DND-41 (cell line): ENCODE data around the gene PLA2G2D.

Experiments
- ATAC-seq: fragments of 200-7000 bp; cut with Tn5 transposase; 3 replicates; pipeline ENCODE4 v1.9.1; 2021; ENCODE audit warnings: low read depth; ENCODE audit not compliant: insufficient read depth
- DNase-seq: peaks from one replicate; pipeline ENCODE4 v3.0.0-alpha.2; 2020
- H2AFZ ChIP-seq: 2 replicates; pipeline ENCODE4 v1.6.0; 2012; ENCODE audit warnings: low read depth, low read length
- H3K27ac ChIP-seq: 2 replicates; pipeline ENCODE4 v1.5.1; 2012; ENCODE audit warnings: low read length, inconsistent platforms
- H3K27me3 ChIP-seq: fragments of 200-600 bp; sonication (generic); 2 replicates; pipeline ENCODE4 v1.6.0; 2012; ENCODE audit warnings: low read length, mild to moderate bottlenecking, inconsistent platforms; ENCODE audit not compliant: insufficient read depth, poor library complexity
- H3K36me3 ChIP-seq: 2 replicates; pipeline ENCODE4 v1.5.1; 2012; ENCODE audit warnings: low read length, inconsistent platforms; ENCODE audit not compliant: insufficient read depth
- H3K4me1 ChIP-seq: 2 replicates; pipeline ENCODE4 v1.5.1; 2012; ENCODE audit warnings: mild to moderate bottlenecking, low read length; ENCODE audit not compliant: insufficient read depth
- H3K4me2 ChIP-seq: 2 replicates; pipeline ENCODE4 v1.6.0; 2012; ENCODE audit warnings: mild to moderate bottlenecking, moderate library complexity, low read length, inconsistent platforms; ENCODE audit not compliant: insufficient read depth
- H3K4me3 ChIP-seq, 2 experiments: fragments of 200-600 bp in 1 of 2; shearing (Covaris generic) in 1 of 2; 2 replicates each; pipeline ENCODE4 v1.5.1; 2012 to 2016; ENCODE audit warnings: inconsistent platforms in 2 of 2, low read length in 2 of 2, mild to moderate bottlenecking in 2 of 2, low read depth in 1 of 2, moderate library complexity in 1 of 2
- H3K79me2 ChIP-seq: 2 replicates; pipeline ENCODE4 v1.6.0; 2012; ENCODE audit warnings: low read length, inconsistent platforms; ENCODE audit not compliant: insufficient read depth
- H3K9ac ChIP-seq: 2 replicates; pipeline ENCODE4 v1.6.0; 2012; ENCODE audit warnings: low read depth, mild to moderate bottlenecking, inconsistent platforms, low read length, moderate library complexity
- H3K9me3 ChIP-seq: 2 replicates; pipeline ENCODE4 v1.5.1; 2012; ENCODE audit warnings: low read length, moderate library complexity, mild to moderate bottlenecking, inconsistent platforms; ENCODE audit not compliant: insufficient read depth, severe bottlenecking
- H4K20me1 ChIP-seq: 2 replicates; pipeline ENCODE4 v1.6.0; 2012; ENCODE audit warnings: low read length; ENCODE audit not compliant: insufficient read depth
- CTCF ChIP-seq: IDR thresholded peaks from 2 replicates; pipeline ENCODE4 v1.5.1; 2012; ENCODE audit warnings: borderline replicate concordance, low read length, moderate library complexity, mild to moderate bottlenecking; ENCODE audit not compliant: poor library complexity, severe bottlenecking; ENCODE audit errors: extremely low read depth
- EZH2 ChIP-seq: IDR thresholded peaks from 3 replicates; pipeline ENCODE4 v1.6.1; 2012; ENCODE audit warnings: borderline replicate concordance, low read depth, mild to moderate bottlenecking, moderate library complexity, low read length, inconsistent platforms; ENCODE audit not compliant: severe bottlenecking

Gene PLA2G2D

GRCh38 chr1:20142001-20142710 is 22.8 kb upstream of the PLA2G2D start:
- Histone ChIP-seq H3K4me2 (no peak overlapping the region), H3K4me1 (no peaks in the 10 kb centered on the region), H4K20me1 (peaks cover 3% of the 10 kb centered on the region; the same call in 1 of the 2 replicates), H3K9ac (no peak overlapping the region), H3K27me3 (peaks cover under 1% of the 10 kb centered on the region), H3K4me3 (no peak overlapping the region), H3K36me3 (no peaks in the 10 kb centered on the region), H3K9me3 (no peaks in the 10 kb centered on the region), H2AFZ (no peak overlapping the region), H3K27ac (no peak overlapping the region), H3K79me2 (no peaks in the 10 kb centered on the region)
- no peak for TF ChIP-seq CTCF
- no peak for TF ChIP-seq EZH2
- ATAC-seq (no peak), DNase-seq (no peak)

- Histone ChIP-seq H3K9me3 (no peaks in the 10 kb centered on the region), H3K4me2 (no peak overlapping the region), H3K9ac (no peak overlapping the region), H2AFZ (no peak overlapping the region), H3K27ac (no peak overlapping the region), H3K36me3 (no peaks in the 10 kb centered on the region), H4K20me1 (peaks cover 3% of the 10 kb centered on the region; the same call in 1 of the 2 replicates), H3K79me2 (no peaks in the 10 kb centered on the region), H3K27me3 (peaks cover 4% of the 10 kb centered on the region), H3K4me3 (no peak overlapping the region), H3K4me1 (no peaks in the 10 kb centered on the region)
- ATAC-seq: no peak
- DNase-seq: no peak
- TF ChIP-seq CTCF (no peak), EZH2 (no peak)
Observed at GRCh38 chr1:20141466-20141865, 22.1 kb upstream of the PLA2G2D start.

- TF ChIP-seq EZH2: no peak
- no peak for TF ChIP-seq CTCF
- no peak overlapping the region for H3K9ac ChIP-seq
- H3K4me1 ChIP-seq: no peaks in the 10 kb centered on the region
- no peak for ATAC-seq
- no peak overlapping the region for H3K4me2 ChIP-seq
- peaks cover 4% of the 10 kb centered on the region for H3K27me3 ChIP-seq
- no peak overlapping the region for H3K27ac ChIP-seq
- H3K9me3 ChIP-seq: no peaks in the 10 kb centered on the region
- H4K20me1 ChIP-seq: peaks cover 3% of the 10 kb centered on the region; the same call in 1 of the 2 replicates
- H3K79me2 ChIP-seq: no peaks in the 10 kb centered on the region
- no peaks in the 10 kb centered on the region for H3K36me3 ChIP-seq
- H2AFZ ChIP-seq: no peak overlapping the region
- H3K4me3 ChIP-seq: no peak overlapping the region
- DNase-seq: no peak
Observed at GRCh38 chr1:20141001-20141400, 21.7 kb upstream of the PLA2G2D start.
